ENCODE data around the gene RPTOR.

RPTOR gene

DNA sequence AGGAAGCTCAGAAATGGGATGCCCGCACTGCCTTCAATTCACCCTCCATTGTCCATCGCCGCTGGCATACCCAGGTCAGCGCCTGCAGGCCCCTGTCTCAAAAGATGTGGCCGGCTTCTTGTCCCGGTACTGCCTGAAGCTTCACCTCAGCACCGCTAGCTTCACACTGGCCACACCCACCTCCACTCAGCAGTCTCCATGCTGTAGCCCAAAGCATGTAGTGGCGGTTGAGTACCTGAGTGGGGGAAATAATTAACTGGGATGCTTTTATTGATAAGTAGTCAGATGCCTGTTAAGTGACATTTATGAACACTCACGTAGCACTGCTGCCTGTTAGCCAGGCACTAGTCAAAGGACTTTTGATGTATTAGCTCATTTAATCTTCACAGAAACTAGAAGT lies 143.2 kb downstream of the RPTOR start:
- ChIA-PET POLR2A (no interaction called here), CTCF (no interaction called here)

DNA sequence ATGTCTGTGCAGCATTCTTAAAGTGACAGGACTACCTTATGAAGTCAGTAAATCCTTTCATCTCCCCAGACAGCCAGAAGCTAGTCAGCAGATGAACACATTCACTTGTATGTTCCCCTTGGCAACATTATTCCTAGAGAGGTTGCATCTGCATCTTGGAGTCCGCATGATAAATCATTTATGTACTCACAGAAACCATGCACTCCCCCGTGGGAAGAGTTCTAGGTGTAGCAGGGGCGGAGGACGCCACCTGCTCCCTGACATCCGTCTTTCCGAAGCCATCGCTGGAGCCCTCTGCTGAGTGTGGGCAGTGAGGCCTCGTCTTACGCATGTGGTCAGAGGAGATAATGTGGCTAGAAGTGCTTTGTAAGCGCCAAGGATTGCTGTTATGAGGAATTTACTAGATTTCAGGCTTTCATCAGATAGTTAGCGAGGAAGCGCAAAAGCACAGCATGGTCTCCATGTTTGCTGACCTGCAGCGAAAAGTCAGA lies 144.5 kb downstream of the RPTOR start:
- ChIA-PET POLR2A (no interaction called here), CTCF (interaction anchor here (0.6 kb wide), 1 partner anchor 10 kb away, joined by 3 read pairs; no protein-coding TSS in a partner anchor)
- TF ChIP-seq, protein P1, sequence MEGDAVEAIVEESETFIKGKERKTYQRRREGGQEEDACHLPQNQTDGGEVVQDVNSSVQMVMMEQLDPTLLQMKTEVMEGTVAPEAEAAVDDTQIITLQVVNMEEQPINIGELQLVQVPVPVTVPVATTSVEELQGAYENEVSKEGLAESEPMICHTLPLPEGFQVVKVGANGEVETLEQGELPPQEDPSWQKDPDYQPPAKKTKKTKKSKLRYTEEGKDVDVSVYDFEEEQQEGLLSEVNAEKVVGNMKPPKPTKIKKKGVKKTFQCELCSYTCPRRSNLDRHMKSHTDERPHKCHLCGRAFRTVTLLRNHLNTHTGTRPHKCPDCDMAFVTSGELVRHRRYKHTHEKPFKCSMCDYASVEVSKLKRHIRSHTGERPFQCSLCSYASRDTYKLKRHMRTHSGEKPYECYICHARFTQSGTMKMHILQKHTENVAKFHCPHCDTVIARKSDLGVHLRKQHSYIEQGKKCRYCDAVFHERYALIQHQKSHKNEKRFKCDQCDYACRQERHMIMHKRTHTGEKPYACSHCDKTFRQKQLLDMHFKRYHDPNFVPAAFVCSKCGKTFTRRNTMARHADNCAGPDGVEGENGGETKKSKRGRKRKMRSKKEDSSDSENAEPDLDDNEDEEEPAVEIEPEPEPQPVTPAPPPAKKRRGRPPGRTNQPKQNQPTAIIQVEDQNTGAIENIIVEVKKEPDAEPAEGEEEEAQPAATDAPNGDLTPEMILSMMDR (IDR thresholded peaks at IDR 0.05; ENCODE audit: insufficient read depth, low read length, missing control alignments) = no peak
- no peak for DNase-seq (ENCODE audit: low read depth, low spot score)
- no peak overlapping the region for H3K4me3 ChIP-seq (ENCODE audit: low read depth, low read length)

More for the DNA sequence above, 143.2 kb downstream of the RPTOR start:
- no peak overlapping the region for H3K4me3 ChIP-seq (ENCODE audit: low read depth, low read length)
- DNase-seq (ENCODE audit: low read depth, low spot score) = no peak
- TF ChIP-seq, protein P1 (IDR thresholded peaks at IDR 0.05; ENCODE audit: insufficient read depth, low read length, missing control alignments) = no peak

DNA sequence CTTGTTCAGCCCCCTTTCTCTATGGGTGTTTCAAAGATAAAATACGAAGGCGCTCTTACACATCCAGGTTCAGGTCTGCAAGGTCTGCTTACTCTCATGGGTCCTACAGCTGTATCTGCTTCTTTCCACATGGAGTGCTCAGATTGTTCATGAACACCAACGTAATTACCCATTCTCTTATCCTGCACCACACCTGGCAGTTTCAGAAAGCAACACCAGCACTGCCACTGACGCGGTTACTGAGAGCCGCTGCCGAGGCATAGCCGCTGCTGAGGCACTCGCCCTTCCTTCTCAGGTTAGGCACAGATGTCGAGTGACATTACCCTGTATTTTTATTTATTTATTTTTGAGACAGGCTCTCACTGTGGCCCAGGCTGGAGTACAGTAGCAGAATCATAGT lies 147.1 kb downstream of the RPTOR start:
- POLR2A ChIA-PET = no interaction called here
- no peak for DNase-seq (ENCODE audit: low read depth, low spot score)
- CTCF ChIA-PET = no interaction called here
- TF ChIP-seq, protein P1 (IDR thresholded peaks at IDR 0.05; ENCODE audit: insufficient read depth, low read length, missing control alignments) = no peak
- no peak overlapping the region for H3K4me3 ChIP-seq (ENCODE audit: low read depth, low read length)

DNA sequence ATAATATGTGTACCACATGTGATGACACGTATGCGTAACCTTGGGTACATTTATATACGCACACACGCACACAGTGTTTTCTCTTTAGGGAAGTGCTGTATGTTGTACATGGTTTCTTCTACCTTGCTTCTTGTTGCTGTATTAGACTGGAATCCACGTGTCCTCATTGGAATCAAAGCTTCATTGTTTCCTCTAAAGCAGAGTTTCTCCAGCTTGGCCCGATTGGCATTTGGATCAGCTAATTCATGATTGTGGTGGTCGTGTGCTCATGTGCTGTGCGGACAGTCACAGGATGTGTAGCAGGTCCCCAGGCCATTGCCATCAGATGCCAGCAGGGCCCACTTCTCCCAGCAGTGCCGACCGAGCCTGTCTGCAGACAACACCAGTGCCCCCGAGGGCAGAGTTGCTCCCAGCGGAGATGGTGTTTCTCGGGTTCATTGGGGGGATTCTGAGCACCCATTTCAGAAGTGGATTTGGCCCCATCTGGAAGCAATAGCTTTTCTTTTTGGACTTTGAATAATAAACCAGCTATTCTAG lies 148.4 kb downstream of the RPTOR start:
- ChIA-PET CTCF (interaction anchor here (2.3 kb wide), 1 partner anchor 10 kb away, joined by 8 read pairs; no protein-coding TSS in a partner anchor), POLR2A (no interaction called here)
- TF ChIP-seq, protein P1 (IDR thresholded peaks at IDR 0.05; ENCODE audit: insufficient read depth, low read length, missing control alignments) = no peak
- DNase-seq (ENCODE audit: low read depth, low spot score) = no peak
- H3K4me3 ChIP-seq (ENCODE audit: low read depth, low read length) = no peak overlapping the region

DNA sequence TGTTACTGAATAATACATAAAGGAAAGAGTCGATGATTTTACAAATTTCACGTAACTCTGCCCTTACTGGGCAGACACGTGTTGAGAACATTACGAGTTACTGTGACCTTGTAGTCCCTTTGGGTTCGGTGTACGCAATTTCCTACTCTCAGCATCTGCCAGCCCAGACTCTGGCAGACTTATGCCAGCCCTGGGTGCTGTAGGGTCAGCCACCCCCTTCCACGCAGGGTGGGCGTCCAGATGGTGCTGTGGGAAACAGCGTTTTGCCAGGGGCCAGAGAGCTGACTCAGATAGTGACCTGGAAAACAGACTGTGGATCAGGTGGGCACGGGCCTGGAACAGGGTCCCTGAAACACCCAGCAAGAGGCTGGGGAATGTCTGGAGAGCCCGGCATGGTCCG lies 148.9 kb downstream of the RPTOR start:
- TF ChIP-seq, protein P1 (IDR thresholded peaks at IDR 0.05; ENCODE audit: insufficient read depth, low read length, missing control alignments) = no peak
- DNase-seq (ENCODE audit: low read depth, low spot score) = no peak
- no peak overlapping the region for H3K4me3 ChIP-seq (ENCODE audit: low read depth, low read length)
- CTCF ChIA-PET = interaction anchor here (2.3 kb wide), 1 partner anchor 10 kb away, joined by 8 read pairs; no protein-coding TSS in a partner anchor
- POLR2A ChIA-PET = no interaction called here

DNA sequence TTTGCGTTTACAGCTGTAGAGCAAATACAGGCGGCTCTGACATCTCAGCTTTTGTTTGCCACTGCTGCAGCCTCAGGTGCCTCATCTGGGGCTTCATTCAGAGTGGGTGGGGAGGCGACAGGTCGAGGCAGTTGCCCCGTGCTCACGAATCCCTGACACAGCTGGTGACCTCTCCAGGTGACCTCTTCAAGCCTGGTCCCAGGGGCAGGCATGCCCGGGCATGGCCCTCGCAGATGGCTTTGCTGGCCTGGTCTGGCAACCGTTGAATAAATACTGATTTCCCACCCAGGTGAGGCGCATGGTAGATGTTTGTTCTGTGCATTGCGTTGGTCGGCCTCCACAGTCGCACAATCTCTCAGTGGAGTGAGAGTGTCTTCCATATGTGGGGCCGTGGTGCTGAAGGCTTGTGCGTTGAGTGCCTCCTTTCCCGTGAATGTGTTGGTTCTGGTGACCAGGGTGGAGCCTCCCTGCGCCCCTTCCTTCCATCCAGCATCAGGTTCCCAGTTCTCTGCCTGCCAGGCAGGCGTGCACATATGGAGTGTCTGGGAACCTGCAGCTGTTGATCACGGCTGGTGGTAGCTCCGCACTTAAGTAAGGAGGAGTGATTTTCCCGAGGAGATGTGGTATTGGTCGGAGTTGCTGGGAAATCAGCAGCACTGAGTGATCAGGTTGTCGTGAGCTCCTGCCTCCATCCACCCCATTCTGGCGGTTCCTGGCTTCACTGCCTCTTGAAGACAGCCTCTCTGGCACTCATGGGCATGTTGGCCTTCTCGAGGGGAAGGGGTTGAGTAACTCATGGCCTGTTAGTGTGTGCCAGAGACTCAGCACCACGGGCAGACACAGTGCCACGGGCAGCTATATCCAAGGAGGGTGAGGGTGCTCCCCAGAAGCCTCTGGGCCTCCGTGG lies 149.7 kb downstream of the RPTOR start:
- TF ChIP-seq, protein P1 (IDR thresholded peaks at IDR 0.05; ENCODE audit: insufficient read depth, low read length, missing control alignments) = no peak
- no peak overlapping the region for H3K4me3 ChIP-seq (ENCODE audit: low read depth, low read length)
- ChIA-PET POLR2A (no interaction called here), CTCF (interaction anchor here (2.3 kb wide), 1 partner anchor 11 kb away, joined by 8 read pairs; no protein-coding TSS in a partner anchor)
- no peak for DNase-seq (ENCODE audit: low read depth, low spot score)
